ENCODE results near the gene C5orf52.
"Not testable (repeated sequence)": the region's sequence is repeated elsewhere in the genome, so short reads cannot be mapped to it uniquely, and the experiment has no call there.

The C5orf52 gene

DNA sequence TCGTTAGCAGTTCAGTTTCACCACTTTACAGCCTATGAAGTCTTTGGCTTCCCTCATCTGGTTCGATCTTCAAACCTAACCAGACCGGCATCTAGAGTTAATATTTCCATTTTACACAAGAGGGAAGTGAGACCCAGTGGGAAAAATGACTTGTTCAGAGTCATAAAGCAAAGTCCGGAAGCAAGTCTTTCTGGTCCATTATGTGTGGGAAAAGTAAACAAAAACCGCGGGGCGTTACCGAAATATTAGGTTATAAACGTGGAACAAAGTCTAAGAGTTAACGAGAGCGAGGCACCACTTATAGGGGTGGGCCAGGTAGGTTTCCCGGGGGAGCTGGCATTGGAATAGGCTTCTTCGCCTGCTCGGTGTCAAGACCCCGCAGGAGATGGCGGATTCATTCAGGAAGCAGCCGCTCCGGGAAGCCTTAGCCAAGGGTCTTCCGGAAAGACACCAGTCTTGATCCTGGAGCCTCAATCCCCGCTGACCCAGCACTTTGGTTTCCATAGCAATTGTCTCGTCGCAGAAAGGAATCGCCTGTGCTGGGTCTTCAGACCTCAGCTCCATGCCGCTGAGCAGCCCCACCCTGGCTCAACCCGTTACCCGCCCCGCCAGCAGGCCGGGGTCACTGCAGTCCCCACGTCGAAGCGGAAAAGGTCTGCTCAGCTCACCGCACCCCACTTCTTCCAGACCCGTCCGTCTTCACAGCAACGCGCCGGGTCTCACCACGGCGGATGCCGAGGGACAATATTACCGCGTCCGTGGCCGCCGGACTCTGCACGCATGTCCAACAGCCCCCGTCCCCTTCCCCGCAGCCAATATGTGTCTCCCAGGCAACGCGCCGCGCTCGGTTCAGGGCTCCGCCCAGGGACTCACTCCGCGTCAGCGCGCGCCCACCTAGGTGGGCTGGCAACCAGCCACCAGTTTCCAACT is at the start of gene C5orf52:
C5orf52 (plus strand) TSS at position 872 of the 930 bp plus-strand sequence. CDS start 82 bp downstream, outside the sequence.
- peak; percentile 68 for DNase-seq

DNA sequence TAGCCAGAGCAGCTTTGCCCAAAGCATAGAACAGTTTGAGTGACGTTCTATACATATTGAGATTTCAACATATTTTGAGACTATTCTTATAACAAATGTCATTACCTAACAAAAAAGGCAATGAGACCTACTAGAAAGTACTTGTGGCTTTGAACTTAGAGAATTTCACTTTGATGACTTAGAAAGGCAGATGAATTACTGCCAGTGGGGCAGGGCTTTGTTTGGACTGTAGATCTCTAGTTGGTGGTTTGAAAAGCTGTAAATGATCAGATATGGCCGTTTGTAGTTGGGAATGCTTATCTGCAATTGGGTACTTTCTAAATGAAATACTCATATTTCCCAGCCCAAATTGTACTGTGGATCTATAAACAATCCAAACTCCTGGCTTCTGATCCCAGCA is 47.2 kb upstream of the C5orf52 start:
- peak; percentile 25 for DNase-seq

DNA sequence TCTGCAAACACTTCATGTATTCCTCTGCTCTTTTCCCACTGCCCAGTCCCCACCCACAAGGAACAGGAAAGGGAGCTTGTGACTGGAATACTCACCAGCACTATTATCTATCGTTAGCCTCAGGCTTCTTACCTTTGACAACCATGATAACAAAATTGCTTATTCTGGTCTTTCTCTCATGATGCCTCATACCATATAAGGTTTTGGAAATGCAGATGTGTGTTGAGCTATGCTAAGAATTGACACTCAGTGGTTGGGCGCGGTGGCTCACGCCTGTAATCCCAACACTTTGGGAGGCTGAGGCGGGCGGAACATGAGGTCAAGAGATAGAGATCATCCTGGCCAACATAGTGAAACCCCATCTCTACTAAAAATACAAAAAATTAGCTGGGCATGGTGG is 44.5 kb upstream of the C5orf52 start:
- DNase-seq = no peak

- DNase-seq = peak; percentile 35
Observed at GRCh38 chr5:157630341-157630740, 41.0 kb upstream of the C5orf52 start.

DNA sequence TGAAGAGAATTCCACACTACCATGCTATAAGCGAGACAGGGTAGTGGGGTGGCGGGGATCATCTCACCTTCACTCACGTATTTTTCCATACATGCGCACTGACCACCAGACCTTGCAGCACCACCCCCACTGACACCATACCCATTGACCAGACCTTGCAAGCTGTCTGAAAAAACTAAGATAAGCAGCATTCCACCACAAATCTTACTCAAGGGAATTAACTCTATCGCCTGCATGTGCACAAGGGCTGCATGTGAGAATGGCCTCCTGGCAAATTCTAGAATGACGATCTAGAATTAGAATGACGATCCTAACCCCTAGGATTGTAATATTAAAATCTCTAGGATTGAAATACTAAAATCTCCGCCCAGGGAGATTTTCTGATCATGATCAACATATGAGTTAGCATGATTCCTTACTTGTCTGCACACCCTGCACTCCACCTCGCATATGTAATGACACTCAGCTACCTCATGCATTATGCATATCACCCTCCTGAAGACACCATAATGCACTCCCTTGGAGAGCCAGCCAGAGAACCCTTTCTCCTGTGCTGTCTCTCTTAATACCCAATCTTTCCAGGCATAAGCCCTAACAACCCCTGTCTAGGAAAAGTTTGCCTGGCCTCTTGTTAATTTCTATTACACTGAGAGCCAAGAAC is 30.8 kb upstream of the C5orf52 start:
- DNase-seq = no peak

DNA sequence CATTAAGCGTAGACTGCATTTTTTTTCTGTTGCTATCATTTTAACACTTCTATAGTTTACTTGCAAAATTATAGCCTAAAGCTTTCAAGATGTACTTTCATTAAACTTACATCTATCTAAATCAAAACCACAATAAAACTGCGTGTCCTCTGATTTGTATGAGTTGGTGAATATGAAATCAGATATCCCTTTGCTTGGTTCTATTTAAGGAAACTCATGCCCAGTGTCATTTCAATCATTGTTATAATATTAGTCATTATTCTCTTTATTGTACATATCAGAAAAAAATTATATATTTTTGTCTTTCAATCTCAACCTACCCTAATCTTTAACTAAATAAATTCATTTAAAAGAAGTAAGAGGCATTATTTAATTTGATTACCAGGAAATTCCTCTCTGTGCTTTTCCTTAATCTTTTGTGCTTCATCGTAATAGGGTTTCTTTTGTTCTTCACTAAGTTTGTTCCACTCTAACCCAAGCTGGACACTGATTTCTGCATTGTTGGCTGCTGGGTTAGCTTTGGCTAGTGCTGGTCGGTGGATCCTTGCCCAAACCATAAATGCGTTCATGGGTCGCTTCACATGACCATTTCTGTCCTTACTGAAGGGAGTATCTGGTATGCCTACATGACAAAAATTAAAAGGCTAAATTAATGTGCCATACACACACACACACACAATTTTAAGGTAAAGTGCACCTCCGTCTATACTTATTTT is 22.9 kb upstream of the C5orf52 start:
- no peak for DNase-seq

- DNase-seq = no peak
Observed at GRCh38 chr5:157649101-157649500, 22.2 kb upstream of the C5orf52 start.

DNA sequence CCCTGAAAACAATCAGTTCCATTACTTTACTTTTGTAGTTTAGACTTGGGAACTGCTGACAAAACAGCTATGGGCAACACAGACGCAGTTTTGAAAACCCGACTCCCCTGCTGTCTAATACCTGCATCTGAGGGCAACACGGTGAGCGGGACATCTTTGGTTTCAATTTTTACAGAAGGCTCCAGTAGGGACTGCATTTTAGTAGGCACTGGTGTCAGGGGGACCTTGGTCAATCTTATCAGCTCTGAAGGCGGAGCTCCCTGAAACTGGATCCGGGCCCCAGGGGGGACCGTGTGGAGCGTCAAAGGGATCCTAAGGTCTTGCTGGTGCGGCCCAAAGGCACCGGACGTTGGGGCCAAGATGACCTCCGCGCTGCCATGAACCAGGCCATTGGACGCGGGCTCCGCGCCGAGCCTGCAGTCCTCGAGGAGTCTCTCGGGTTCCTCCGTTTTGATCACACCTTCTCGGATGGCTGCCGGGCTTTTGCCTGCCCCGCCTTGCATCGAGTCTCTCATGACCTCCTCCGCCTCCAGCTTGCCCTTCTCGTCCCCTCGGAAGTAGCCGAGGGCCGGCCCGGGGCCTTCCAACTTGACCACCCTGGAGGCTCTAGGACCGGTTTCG is 20.2 kb upstream of the C5orf52 start:
- DNase-seq = no peak

GRCh38 chr5:157651623-157652376 is 19.5 kb upstream of the C5orf52 start:
- DNase-seq = no peak

- DNase-seq = no peak
Observed at GRCh38 chr5:157652377-157652692, 19.0 kb upstream of the C5orf52 start, which contains the start of gene SOX30. TSS of gene SOX30 (minus strand) at chr5:157652438. CDS start at chr5:157652078, 360 bp downstream.

GRCh38 chr5:157657516-157657915 is 13.8 kb upstream of the C5orf52 start:
- no peak for DNase-seq

GRCh38 chr5:157658893-157659292 is 12.4 kb upstream of the C5orf52 start:
- DNase-seq = no peak

DNA sequence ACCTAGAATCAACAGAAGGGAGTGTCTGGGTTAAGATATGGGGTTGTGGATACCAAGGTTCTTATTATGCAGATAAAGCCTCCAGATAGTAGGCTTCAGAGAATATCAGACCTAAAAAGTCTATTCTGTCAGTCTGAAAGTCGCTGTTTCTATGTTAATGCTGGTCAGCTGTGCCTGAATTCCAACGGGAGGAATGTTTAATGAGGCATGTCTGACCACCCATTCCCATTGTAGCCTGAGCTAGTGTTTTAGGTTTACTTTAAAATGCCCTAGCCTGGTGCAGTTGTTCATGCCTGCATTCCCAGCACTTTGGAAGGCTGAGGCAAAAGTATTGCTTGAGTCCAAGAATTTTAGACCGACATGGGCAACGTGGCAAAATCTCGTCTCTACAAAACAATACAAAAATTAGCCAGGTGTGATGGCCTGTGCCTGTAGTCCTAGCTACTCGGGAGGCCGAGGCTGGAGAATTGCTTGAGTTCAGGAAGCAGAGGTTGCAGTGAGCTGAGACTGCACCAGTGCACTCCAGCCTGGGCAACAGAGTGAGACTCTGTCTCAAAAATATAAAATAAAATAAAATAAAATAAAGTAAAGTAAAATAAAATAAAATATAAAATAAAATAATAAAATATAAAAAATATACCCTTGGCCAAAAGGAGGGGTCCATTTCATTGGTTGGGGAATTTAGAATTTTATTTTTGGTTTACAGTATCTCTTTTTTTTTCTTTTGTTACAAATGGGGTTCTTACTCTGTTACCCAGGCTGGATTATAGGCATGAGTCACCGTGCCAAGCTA is 11.3 kb upstream of the C5orf52 start:
- DNase-seq = no peak

- peak; percentile 79 for DNase-seq
Observed at GRCh38 chr5:157665467-157666070, 5.8 kb upstream of the C5orf52 start.

- no peak for DNase-seq
Observed at GRCh38 chr5:157668356-157668755, 3.0 kb upstream of the C5orf52 start.

- no peak for DNase-seq
Observed at GRCh38 chr5:157669701-157670097, 1.6 kb upstream of the C5orf52 start.

DNA sequence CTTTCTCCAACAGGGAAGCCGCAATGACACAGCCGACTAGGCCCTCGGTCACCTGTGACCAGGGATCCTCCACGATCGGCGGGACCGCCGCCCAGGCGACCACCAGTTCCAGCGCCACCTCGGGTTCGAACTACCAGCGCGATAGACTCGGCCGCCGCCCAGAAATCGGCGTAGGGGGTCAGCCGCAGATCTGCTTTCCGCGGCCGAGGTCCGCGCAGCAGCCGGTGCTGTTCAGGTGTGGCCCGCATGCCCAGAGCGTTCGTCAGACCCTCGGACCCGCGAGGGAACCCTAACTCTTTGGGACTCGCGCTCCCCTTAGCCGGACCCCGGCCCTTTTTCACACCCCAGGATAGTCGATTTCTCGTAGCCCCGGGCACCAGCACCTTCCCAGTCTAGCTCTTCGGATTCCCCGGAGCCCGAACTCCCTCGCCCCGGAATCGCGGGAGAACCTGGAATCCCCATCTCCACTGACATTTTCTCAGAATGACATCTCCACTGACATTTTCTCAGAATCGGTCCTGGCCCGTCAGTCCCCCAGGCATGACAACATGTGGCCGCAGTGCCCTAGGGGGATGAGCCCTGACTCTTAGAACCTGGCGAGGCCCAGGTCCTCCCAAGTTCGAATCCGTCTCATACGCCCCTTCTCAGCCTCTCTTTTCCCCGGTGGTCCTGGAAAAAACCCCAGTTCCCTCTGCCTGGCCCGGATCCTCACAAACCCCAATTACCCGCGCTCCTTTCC is 428 bp downstream of the C5orf52 start:
- DNase-seq = no peak

DNA sequence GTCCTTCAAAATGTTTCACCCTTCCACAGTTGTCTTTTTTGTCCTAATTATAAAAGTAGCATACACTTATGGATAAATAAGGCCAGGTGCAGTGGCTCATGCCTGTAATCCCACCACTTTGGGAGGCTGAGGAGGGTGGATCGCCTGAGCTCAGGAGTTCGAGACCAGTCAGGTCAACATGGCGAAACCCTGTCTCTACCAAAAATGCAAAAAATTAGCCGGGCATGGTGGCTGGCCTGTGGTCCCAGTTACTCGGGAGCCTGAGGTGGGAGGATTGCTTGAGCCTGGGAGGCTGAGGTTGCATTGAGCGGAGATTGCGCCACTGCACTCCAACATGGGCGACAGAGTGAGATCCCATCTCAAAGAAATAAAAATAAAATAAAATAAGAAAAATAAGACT is 1.6 kb downstream of the C5orf52 start:
- DNase-seq = no peak

DNA sequence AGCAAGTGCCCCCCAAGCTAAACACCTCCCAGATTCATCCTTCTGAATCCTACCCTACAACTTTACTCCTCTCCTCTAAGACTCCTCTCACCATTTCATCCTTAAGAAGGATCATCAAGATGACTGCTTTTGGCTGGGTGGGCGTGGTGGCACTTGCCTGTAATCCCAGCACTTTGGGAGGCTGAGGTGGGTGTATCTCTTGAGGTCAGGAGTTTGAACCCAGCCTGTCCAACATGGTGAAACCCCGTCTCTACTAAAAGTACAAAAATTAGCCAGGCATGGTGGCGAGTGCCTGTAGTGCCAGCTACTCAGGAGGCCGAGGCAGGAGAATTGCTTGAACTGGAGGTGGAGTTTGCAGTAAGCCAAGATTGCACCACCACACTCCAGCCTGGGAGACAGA is 3.0 kb downstream of the C5orf52 start:
- not testable (repeated sequence) for DNase-seq

DNA sequence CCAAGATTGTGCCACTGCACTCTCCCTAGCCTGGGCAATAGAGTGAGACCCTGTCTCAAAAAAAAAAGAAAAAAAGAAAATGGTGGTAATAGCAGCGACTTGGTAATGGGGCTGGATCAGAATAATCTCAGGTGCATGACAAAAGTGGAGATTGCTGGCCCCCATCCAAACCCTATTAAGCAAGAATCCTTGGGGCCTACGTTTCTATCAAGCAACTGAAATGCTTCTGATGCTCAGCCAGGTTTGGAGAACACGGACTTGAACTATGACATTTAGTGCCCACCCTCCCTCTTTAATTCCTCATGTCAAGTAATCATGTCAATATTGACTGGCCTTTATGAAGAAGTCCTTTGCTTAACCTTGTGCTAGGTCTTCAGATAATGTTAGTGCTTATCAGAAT is 6.6 kb downstream of the C5orf52 start:
- no peak for DNase-seq
